Measurements from ENCODE around the gene DGKZ. TPM values are rescaled to one million over a fixed set of nuclear protein-coding genes. Genes with fewer than 3 reads are reported as not detected.

DGKZ gene
- total and polyA plus RNA-seq, 7 donors, result 16.6 to 76.7 (median 31.4) TPM

GRCh38 chr11:46418751-46419150, 71.5 kb downstream of the DGKZ start:
- no peak for TF ChIP-seq POLR2A (IDR thresholded peaks at IDR 0.05)
- no peak for TF ChIP-seq CTCF (IDR thresholded peaks at IDR 0.05)
- TF ChIP-seq POLR2AphosphoS5 (IDR thresholded peaks at IDR 0.05), result no peak
- no peak for TF ChIP-seq EP300 (IDR thresholded peaks at IDR 0.05)
- Histone ChIP-seq H3K27me3 (no peaks in the 10 kb centered on the region), H3K4me3 (no peak overlapping the region), H3K4me1 (no peaks in the 10 kb centered on the region), H3K9me3 (no peaks in the 10 kb centered on the region), H3K36me3 (peaks cover 11 to 56% (median 30%) of the 10 kb centered on the region in 4 donors), H3K27ac (no peak overlapping the region)
- DNase-seq, result no peak
- intact Hi-C loops (cut with DNase I), result no loop called here
- 95 to 98% methylated on average over 5 of the region's 5 CpGs for WGBS, 2 donors

GRCh38 chr11:46420513-46420912, 73.2 kb downstream of the DGKZ start:
- WGBS, 2 donors, result 93 to 97% methylated on average over 1 of the region's 1 CpG
- H3K4me1 ChIP-seq, result no peaks in the 10 kb centered on the region
- peaks cover 9 to 38% (median 21%) of the 10 kb centered on the region in 4 donors for H3K36me3 ChIP-seq
- TF ChIP-seq CTCF (IDR thresholded peaks at IDR 0.05) (no peak), EP300 (IDR thresholded peaks at IDR 0.05) (no peak), POLR2A (IDR thresholded peaks at IDR 0.05) (no peak), POLR2AphosphoS5 (IDR thresholded peaks at IDR 0.05) (no peak)
- no peaks in the 10 kb centered on the region for H3K27me3 ChIP-seq
- intact Hi-C loops (cut with DNase I), result no loop called here
- no peak overlapping the region for H3K27ac ChIP-seq
- H3K4me3 ChIP-seq, result no peak overlapping the region
- DNase-seq, result no peak
- no peaks in the 10 kb centered on the region for H3K9me3 ChIP-seq

GRCh38 chr11:46421257-46421880, 74.1 kb downstream of the DGKZ start:
- H3K27me3 ChIP-seq, result no peaks in the 10 kb centered on the region
- H3K9me3 ChIP-seq, result no peaks in the 10 kb centered on the region
- H3K4me3 ChIP-seq, result no peak overlapping the region
- no peaks in the 10 kb centered on the region for H3K4me1 ChIP-seq
- peaks cover under 1 to 29% (median 16%) of the 10 kb centered on the region in 4 donors for H3K36me3 ChIP-seq
- 95 to 96% methylated on average over 8 of the region's 8 CpGs for WGBS, 2 donors
- TF ChIP-seq POLR2AphosphoS5 (IDR thresholded peaks at IDR 0.05), result no peak
- TF ChIP-seq EP300 (IDR thresholded peaks at IDR 0.05), result no peak
- DNase-seq, result no peak
- intact Hi-C loops (cut with DNase I), result no loop called here
- no peak overlapping the region for H3K27ac ChIP-seq

- peaks cover 0 to 17% (median 9%) of the 10 kb centered on the region in 4 donors for H3K36me3 ChIP-seq
- intact Hi-C loops (cut with DNase I), result no loop called here
- WGBS, 2 donors, result 20 to 59% methylated on average over 7 of the region's 7 CpGs
Observed at GRCh38 chr11:46422588-46422987, 75.3 kb downstream of the DGKZ start.

More at GRCh38 chr11:46422588-46422987, 75.3 kb downstream of the DGKZ start:
- Histone ChIP-seq H3K4me3 (no peak overlapping the region), H3K27ac (no peak overlapping the region), H3K4me1 (no peaks in the 10 kb centered on the region), H3K27me3 (no peaks in the 10 kb centered on the region), H3K9me3 (no peaks in the 10 kb centered on the region)
- TF ChIP-seq POLR2A (IDR thresholded peaks at IDR 0.05) (no peak), CTCF (IDR thresholded peaks at IDR 0.05) (no peak), EP300 (IDR thresholded peaks at IDR 0.05) (no peak), POLR2AphosphoS5 (IDR thresholded peaks at IDR 0.05) (no peak)
- DNase-seq, result no peak

Data from sigmoid colon (tissue), 7 donors.